Colon (tissue), 2 donors: Measurements from ENCODE around the gene PIK3C3.

ENCODE experiments used
- FAIRE-seq: peaks from 2 replicates; lab custom pipeline; 2012; peaks lifted over from hg19 to GRCh38; lab: Jason Lieb, UNC
- donor health status: control.
- donor health status: control.

The PIK3C3 gene

DNA sequence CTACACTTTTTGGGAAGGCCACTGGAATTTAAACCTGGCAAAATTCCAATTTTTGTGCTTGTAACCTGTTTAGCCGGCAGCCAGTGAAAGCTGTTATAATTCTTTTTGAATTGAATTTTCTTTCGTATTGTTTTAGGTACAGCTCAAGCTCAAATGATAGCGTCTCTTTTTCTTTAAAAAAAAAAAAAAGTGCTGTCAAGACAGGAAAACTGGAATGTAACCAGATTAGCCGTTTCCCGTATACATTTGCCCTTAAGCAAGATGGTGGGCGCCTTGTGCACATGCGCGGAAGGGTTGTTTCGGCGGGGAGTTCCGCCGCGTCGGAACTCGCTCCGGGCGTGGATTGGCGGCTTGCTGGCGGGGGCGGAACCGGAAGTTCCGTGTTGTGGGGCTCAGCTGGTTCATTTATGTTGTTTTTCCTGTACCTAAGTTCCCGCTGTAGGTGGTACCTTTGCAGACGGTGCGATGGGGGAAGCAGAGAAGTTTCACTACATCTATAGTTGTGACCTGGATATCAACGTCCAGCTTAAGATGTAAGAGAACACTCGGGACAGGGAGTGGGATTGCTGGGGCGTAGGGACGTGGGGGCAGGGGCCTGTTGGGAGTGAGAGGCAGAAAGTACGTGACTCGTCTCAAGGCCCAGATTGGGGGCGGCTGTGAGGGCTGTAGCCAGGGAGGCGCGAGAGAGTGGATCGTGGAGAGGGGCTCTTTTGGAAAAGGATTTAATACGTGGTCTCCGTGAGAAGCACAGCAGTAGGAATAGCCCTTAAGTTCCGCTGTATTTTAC, at the start of gene PIK3C3:
Gene PIK3C3, plus strand, starts transcription at position 408 of the 787 bp plus-strand sequence. Its CDS starts 58 bp downstream, at position 466.
- peak; percentile 92 for FAIRE-seq

DNA sequence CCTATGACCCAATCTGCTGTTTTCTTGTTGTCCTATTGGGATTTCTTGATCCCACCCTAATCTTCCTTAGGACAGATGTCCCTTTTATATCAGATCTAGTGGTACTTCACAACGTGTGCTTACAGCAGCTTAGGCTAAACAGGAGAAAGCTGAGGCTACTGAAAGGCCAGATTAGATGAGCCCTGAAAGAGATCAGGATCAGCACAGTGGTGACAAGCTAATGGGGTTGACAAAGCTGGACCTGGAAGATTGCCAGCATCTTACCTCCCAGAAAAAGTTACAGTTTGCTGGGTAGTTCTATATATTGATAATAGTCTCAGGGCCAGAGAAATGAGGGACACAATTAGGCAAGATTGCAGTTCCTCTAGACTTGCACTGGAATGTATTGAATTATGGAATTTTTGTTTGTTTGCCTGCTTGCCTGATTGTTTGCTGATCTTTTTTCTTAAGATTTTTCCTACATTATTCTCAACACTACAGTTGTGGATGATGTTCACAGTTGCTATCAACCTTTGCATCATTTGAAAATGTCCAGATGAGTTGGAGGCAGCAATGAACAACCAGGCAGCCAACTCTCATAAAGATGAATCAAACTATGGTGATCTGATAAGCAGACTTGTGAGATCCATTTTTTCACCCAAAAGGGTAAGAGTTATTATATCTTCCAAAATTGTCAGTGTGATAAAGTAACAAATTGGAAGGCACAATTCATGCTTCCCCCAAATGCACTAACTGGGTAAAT, 49.1 kb upstream of the PIK3C3 start:
- no peak for FAIRE-seq

GRCh38 chr18:41906528-41907146, 48.4 kb upstream of the PIK3C3 start:
- peak; percentile 72 for FAIRE-seq

DNA sequence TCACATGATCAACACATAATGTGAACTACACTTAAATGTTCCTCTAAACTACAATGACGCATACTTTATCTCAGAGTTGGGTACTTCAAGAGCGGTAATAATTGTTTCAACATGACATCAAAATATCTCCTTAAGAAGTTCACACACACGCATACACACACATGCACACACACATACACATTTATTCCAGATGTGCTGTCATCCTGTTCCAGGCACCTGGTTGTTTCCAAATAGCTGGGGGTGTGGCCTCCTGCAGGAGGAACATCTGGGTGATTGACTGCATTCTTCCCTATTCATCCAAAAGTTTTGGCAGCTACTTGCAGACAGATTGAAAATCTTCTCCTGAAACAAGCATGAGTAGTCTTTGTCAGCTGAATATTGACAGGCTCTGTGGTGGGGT, 37.9 kb upstream of the PIK3C3 start:
- no peak for FAIRE-seq

DNA sequence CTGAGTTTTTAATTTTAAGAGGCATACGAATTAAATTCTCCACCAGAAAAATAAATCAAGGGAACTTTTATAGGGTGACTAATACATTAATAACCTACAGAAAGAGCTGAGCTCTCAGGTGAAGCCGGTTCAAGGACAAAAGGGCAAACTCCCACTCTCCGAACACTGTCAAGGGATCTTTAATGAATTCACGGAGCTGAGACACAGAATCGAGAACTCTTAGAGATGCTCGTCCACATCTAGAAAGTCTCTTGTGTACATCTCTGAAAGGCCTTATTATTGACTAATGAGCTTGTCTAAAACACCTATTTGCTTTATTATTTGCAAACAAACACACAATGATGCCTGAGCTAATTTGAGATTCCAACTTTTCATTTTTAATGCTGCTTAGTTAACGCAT, 33.3 kb upstream of the PIK3C3 start:
- no peak for FAIRE-seq

DNA sequence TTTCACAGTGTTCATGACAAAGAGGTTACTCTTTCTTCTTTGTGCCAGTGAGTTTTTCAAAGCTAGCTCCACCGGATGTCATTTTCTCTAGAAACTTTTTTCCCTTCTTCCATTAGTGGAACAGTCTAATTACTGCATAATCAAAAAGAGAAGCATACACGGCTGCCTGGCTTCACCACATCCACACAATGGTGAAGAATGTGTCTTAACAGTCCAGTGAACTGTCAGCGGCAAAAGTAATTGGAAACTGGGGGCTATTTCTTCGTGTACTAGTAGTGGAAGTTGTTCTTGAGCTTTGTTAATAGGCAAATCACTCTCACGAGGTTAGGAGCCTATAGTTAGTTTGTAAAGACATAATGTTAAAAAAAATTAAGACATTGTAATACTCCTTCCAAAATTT, 32.9 kb upstream of the PIK3C3 start:
- no peak for FAIRE-seq

DNA sequence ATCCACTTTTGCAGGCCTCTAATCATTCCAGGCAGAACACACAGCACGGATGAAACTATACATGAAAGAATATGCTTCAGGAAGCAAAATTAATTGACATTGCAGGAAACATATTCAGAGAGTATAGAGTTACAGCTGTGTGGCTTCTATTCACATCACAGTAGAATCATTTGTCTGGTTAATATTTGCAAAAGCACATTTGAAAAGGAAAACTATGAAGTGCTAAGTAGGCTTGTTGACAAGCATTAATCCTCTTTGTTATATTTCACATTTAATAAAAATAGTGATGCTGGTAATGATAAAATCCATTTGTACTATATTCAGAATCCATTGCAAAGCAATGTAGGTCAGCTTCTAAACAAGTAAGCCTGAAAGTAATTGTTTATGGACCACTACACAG, 32.2 kb upstream of the PIK3C3 start:
- no peak for FAIRE-seq

GRCh38 chr18:41923446-41923845, 31.6 kb upstream of the PIK3C3 start:
- no peak for FAIRE-seq

GRCh38 chr18:41928581-41928980, 26.5 kb upstream of the PIK3C3 start:
- no peak for FAIRE-seq

DNA sequence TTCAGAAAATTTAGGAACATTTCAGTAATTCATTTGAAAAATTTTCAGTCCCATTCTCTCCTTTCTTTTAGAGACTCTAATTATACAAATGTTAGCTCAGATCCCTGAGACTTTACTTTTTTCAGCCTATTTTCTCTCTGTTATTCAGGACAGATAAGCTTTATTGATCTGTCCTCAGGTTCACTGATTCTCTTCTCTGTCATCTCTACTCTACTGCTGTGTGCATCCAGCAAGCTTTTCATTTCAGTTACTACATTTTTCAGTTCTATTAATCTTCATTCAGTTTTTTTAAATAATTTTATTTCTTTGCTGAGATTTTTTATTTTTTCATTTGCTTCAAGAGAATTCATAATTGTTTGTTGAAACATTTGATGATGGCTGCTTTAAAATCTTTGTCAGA, 22.1 kb upstream of the PIK3C3 start:
- no peak for FAIRE-seq

DNA sequence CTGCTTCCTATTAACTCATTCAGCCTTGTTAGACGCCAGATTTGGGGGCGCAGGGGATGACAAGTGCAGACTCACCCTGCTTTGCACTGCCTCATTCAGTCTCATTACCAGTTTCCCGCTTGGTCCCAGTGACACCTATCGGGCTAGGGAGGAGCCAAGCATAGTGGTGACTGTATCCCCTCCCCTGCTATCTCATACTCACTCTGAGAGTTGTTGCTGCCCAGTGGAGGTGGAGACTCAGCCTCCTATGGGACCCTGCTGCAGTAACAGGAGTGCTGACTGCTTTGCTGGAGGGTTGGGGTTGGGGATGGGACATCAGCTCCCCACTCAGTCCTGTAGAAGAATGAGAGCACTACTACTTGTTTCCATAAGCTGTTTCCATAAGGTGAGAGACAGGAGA, 21.3 kb upstream of the PIK3C3 start:
- FAIRE-seq: no peak

- FAIRE-seq: no peak
These were observed 18.4 kb upstream of the PIK3C3 start for GRCh38 chr18:41936471-41937134.

GRCh38 chr18:41938445-41938844, 16.6 kb upstream of the PIK3C3 start:
- no peak for FAIRE-seq

DNA sequence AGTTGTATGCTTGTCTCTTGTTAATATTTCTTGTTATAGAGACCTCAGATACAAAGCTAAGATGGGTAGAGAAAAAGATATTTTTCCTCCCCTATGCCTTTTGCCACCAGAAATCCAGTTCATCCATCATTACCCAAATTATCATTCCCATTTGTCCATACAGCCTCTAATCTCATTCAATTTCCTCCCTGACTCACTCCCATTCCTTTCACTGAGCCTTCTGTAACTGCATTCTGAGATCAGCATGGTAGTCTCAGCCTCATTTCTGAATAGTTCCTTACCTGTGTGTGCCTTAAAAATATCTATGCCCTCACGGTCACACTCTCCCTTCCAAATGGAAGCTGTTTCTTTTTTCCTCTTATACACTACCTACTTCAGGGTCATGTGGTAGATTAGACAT, 15.7 kb upstream of the PIK3C3 start:
- no peak for FAIRE-seq

- no peak for FAIRE-seq
These were observed 14.4 kb upstream of the PIK3C3 start for GRCh38 chr18:41940506-41941215.

GRCh38 chr18:41942254-41942653, 12.8 kb upstream of the PIK3C3 start:
- no peak for FAIRE-seq

DNA sequence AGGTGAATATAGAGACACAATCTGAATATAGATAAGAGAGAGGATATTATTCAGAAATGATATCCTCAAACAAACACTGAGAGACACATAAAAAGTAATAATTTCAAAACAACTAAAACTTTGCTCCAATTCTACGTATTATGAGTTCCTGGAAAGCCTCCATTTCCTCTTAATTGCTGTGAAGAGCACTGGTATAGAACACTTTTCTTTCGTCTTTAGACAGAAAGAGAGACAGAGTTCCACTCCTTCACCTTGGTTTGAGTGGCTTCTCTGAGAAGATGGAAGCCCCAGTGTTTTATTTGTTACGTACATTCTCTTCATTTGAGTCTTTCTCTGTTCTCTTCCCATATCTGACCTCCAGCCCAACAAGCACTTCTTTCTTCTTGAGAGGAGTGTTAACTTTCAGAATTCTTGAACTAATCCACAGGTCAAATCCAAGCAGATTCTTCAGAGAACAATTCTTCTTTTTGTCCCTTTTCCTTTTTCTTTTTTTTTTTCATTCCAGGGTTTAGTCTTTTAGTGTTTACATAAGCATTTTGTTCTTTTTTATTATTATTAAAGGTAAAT, 6.4 kb upstream of the PIK3C3 start:
- FAIRE-seq: no peak

DNA sequence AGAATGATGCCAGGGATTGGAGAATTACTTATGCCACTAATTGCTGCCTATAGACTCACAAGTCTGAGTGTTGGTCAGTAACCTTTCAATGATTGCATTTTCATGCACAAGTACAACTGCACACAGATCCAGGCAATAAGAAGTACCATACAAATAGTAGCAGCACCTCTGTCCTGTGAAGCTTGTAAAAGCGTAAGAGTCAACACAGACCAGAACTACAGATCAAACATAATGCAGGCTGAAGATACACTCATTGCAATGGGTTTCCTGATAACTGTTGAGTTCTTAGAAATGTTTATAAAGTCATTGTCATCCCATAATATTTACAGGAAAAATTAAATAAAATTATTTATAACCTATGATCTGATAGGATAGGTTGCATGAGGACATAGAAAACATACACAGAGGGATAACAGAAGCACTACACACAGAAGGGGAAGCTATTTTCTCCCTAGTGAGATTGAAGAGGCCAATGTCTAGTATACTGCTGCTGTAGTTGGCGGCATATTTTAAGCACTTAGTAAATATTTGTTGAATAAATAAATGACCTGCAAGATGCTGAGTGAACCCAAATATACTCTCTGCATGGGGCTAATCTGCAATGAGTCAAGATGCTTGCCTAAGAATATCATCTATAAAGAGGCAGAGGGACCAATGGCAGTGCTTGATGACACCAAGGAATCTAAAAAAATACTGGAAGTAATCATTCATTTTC, 5.7 kb upstream of the PIK3C3 start:
- no peak for FAIRE-seq

GRCh38 chr18:41955688-41956087, 654 bp downstream of the PIK3C3 start:
- no peak for FAIRE-seq

- no peak for FAIRE-seq
These were observed 4.0 kb downstream of the PIK3C3 start for GRCh38 chr18:41959045-41959444.
